Measurements from ENCODE around the gene CHPF.

DNA sequence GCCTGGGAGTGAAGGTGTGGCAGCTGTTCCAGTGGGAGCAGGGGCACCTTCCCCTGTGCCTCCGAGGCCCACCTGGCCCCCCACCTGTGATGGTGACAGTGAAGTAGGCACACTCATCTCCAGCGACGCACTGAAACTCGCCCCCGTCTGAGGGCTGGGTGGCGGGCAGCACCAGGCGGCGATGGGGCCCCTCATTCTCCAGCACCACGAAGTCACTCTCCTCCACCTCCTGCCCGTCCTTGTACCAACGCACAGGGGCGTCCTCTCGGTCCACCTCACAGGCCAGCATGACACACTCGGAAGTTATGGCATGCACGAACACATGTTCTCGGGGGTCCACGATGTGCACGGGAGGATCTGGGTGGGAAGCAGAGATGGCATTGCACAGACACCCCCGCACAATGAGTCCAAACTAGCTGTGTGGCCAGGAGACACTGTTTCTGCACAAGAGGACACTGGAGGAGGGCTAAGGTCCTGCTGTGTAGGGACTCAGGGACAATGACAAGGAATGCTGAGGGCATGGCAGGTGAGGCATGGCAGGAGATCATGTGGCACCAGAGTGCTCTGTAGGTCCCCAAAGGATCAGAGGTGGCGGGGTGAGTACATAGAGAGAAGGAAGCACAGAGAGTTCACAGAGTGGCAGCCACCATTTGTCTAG, 19.8 kb upstream of the CHPF start:
- TF ChIP-seq, protein P1, sequence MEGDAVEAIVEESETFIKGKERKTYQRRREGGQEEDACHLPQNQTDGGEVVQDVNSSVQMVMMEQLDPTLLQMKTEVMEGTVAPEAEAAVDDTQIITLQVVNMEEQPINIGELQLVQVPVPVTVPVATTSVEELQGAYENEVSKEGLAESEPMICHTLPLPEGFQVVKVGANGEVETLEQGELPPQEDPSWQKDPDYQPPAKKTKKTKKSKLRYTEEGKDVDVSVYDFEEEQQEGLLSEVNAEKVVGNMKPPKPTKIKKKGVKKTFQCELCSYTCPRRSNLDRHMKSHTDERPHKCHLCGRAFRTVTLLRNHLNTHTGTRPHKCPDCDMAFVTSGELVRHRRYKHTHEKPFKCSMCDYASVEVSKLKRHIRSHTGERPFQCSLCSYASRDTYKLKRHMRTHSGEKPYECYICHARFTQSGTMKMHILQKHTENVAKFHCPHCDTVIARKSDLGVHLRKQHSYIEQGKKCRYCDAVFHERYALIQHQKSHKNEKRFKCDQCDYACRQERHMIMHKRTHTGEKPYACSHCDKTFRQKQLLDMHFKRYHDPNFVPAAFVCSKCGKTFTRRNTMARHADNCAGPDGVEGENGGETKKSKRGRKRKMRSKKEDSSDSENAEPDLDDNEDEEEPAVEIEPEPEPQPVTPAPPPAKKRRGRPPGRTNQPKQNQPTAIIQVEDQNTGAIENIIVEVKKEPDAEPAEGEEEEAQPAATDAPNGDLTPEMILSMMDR (conservative IDR thresholded peaks at IDR 0.05; ENCODE audit: low read depth, low read length), result no peak
- TF ChIP-seq EZH2 (IDR thresholded peaks at IDR 0.05; ENCODE audit: borderline replicate concordance, low read depth, low read length, poor library complexity, severe bottlenecking), result no peak

Measured in A673 (cell line).